DOHH2 (cell line): Measurements from ENCODE around the gene CES2.
A peak's percentile ranks its signal among the peaks of the same experiment; 100 is the strongest.

Experiments
- H3F3A ChIP-seq: fragments of 200-600 bp; sonication (generic), shearing (Covaris generic); 2 replicates; pipeline ENCODE4 v1.6.0; 2016; ENCODE audit warnings: antibody characterized with exemption, mild to moderate bottlenecking; ENCODE audit not compliant: control insufficient read depth, insufficient read depth
- H3K27ac ChIP-seq: fragments of 200-600 bp; sonication (generic); 2 replicates; pipeline ENCODE4 v1.5.1; 2014; ENCODE audit warnings: low read depth, mild to moderate bottlenecking, low read length, moderate library complexity
- H3K27me3 ChIP-seq: fragments of 200-600 bp; sonication (generic); 2 replicates; pipeline ENCODE4 v1.6.1; 2014; ENCODE audit warnings: mild to moderate bottlenecking, low read length, mixed read lengths; ENCODE audit not compliant: control insufficient read depth
- H3K36me3 ChIP-seq: fragments of 200-600 bp; sonication (generic); 2 replicates; pipeline ENCODE4 v1.6.1; 2014; ENCODE audit warnings: mild to moderate bottlenecking, low read length, moderate library complexity, mixed read lengths; ENCODE audit not compliant: control insufficient read depth
- H3K4me1 ChIP-seq: fragments of 200-600 bp; sonication (generic); 2 replicates; pipeline ENCODE4 v1.6.1; 2014; ENCODE audit warnings: mild to moderate bottlenecking, low read length, mixed read lengths; ENCODE audit not compliant: control insufficient read depth
- H3K4me2 ChIP-seq: fragments of 200-600 bp; sonication (generic); 2 replicates; pipeline ENCODE4 v1.6.0; 2014; ENCODE audit warnings: mild to moderate bottlenecking, low read length, moderate library complexity
- H3K4me3 ChIP-seq: fragments of 200-600 bp; sonication (generic); 2 replicates; pipeline ENCODE4 v1.5.1; 2014; ENCODE audit warnings: mild to moderate bottlenecking, low read length, mixed read lengths
- H3K79me2 ChIP-seq: fragments of 200-600 bp; sonication (generic); 2 replicates; pipeline ENCODE4 v1.6.1; 2014; ENCODE audit warnings: mild to moderate bottlenecking, low read length, mixed read lengths; ENCODE audit not compliant: control insufficient read depth
- H3K9me2 ChIP-seq: fragments of 200-600 bp; sonication (generic); replicated peaks from 2 replicates; pipeline ENCODE4 v1.6.1; 2014; ENCODE audit warnings: mild to moderate bottlenecking, low read length, mixed read lengths; ENCODE audit not compliant: control insufficient read depth
- H3K9me3 ChIP-seq: fragments of 200-600 bp; sonication (generic); 2 replicates; pipeline ENCODE4 v1.6.1; 2014; ENCODE audit warnings: antibody characterized with exemption, low read length, mixed read lengths; ENCODE audit not compliant: control insufficient read depth, insufficient read depth
- H4K20me1 ChIP-seq: fragments of 200-600 bp; sonication (generic); 2 replicates; pipeline ENCODE4 v1.6.0; 2014; ENCODE audit warnings: low read depth, mild to moderate bottlenecking, antibody characterized with exemption, low read length, moderate library complexity; ENCODE audit not compliant: control insufficient read depth, insufficient read depth
- CTCF ChIP-seq: fragments of 200-600 bp; sonication (generic); IDR thresholded peaks from one replicate; pipeline ENCODE4 v1.5.1; 2014; ENCODE audit warnings: antibody characterized with exemption, mild to moderate bottlenecking, low read depth, low read length; ENCODE audit not compliant: poor library complexity, severe bottlenecking
- EZH2phosphoT487 ChIP-seq: fragments of 200-600 bp; sonication (generic); IDR thresholded peaks from 2 replicates; pipeline ENCODE4 v1.6.1; 2017; ENCODE audit warnings: borderline replicate concordance, mild to moderate bottlenecking, antibody characterized with exemption, low read length, moderate library complexity, mixed read lengths

Gene CES2

GRCh38 chr16:66935314-66936011 is at the start of gene CES2:
Gene CES2 (plus strand): TSS chr16:66935516. CDS start chr16:66935636, 120 bp downstream.
- Histone ChIP-seq H4K20me1 (peaks cover 5% of the 10 kb centered on the region; the same call in 1 of the 2 replicates), H3K27me3 (no peaks in the 10 kb centered on the region), H3K9me3 (no peaks in the 10 kb centered on the region), H3F3A (no peaks in the 10 kb centered on the region), H3K4me2 (peak within 1 kb of the TSS; percentile 94), H3K27ac (peak within 1 kb of the TSS; percentile 28), H3K4me3 (peak within 1 kb of the TSS; percentile 84), H3K9me2 (no peaks in the 10 kb centered on the region), H3K36me3 (peaks cover 31% of the 10 kb centered on the region), H3K79me2 (peaks cover 40% of the 10 kb centered on the region), H3K4me1 (peaks cover 22% of the 10 kb centered on the region)
- TF ChIP-seq EZH2phosphoT487 (no peak), CTCF (no peak)

DNA sequence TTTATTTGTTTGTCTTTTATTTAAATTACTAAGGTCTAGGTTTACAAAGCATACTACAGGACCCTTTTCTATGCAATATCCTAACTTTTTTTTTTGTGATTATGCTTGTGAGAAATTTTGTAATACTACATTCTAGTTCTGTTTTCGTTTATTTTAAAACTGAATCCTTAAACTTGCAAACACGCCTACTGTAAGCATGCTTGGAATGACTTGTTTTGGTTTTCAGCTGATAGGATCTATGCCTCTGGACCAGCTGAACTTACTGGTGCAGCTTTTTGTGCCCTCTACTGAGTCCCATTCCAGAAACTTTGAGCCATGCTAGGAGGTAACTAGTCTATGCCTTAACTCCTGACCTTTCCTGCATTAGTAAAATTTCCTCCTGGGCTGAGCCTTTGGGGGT is 49.0 kb upstream of the CES2 start:
- no peaks in the 10 kb centered on the region for H3K9me3 ChIP-seq
- H3K9me2 ChIP-seq = no peaks in the 10 kb centered on the region
- H3K27me3 ChIP-seq = no peaks in the 10 kb centered on the region
- no peak overlapping the region for H3K4me3 ChIP-seq
- H3F3A ChIP-seq = no peaks in the 10 kb centered on the region
- TF ChIP-seq EZH2phosphoT487 (no peak), CTCF (no peak)
- no peak overlapping the region for H3K27ac ChIP-seq
- H3K79me2 ChIP-seq = peaks cover 21% of the 10 kb centered on the region
- no peaks in the 10 kb centered on the region; the same call in 1 of the 2 replicates for H4K20me1 ChIP-seq
- H3K4me1 ChIP-seq = peaks cover 5% of the 10 kb centered on the region
- no peak overlapping the region for H3K4me2 ChIP-seq
- peaks cover 30% of the 10 kb centered on the region for H3K36me3 ChIP-seq

- no peaks in the 10 kb centered on the region for H3F3A ChIP-seq
- H3K4me3 ChIP-seq = no peak overlapping the region
- H3K4me2 ChIP-seq = no peak overlapping the region
- no peaks in the 10 kb centered on the region for H3K27me3 ChIP-seq
- H3K9me3 ChIP-seq = no peaks in the 10 kb centered on the region
- no peaks in the 10 kb centered on the region for H3K4me1 ChIP-seq
- no peaks in the 10 kb centered on the region for H3K9me2 ChIP-seq
- peaks cover 30% of the 10 kb centered on the region for H3K36me3 ChIP-seq
- H3K79me2 ChIP-seq = peaks cover 16% of the 10 kb centered on the region
- H3K27ac ChIP-seq = no peak overlapping the region
- H4K20me1 ChIP-seq = no peaks in the 10 kb centered on the region; the same call in 1 of the 2 replicates
- TF ChIP-seq CTCF (no peak), EZH2phosphoT487 (no peak)
Measured at GRCh38 chr16:66886914-66887313, 48.4 kb upstream of the CES2 start.
